IPS-NIHi11 (cell line): Measurements from ENCODE around the gene AGMAT.

Source experiments
- DNase-seq: peaks from one replicate; pipeline ENCODE4 v3.0.0; 2012; ENCODE audit warnings: mixed read lengths, low spot score

The AGMAT gene

GRCh38 chr1:15584489-15585363 is at the start of gene AGMAT:
TSS of gene AGMAT (minus strand) at chr1:15585051. CDS start at chr1:15584967, 84 bp downstream.
- DNase-seq = peak; percentile 93

- no peak for DNase-seq
These were observed 49.0 kb upstream of the AGMAT start for GRCh38 chr1:15633756-15634420.

GRCh38 chr1:15628003-15628402 is 43.2 kb upstream of the AGMAT start:
- no peak for DNase-seq

GRCh38 chr1:15627343-15627988 is 42.6 kb upstream of the AGMAT start:
- no peak for DNase-seq

GRCh38 chr1:15626269-15626950 is 41.6 kb upstream of the AGMAT start:
- no peak for DNase-seq

- DNase-seq = no peak
These were observed 40.4 kb upstream of the AGMAT start for GRCh38 chr1:15625056-15625917.

GRCh38 chr1:15624133-15624714 is 39.4 kb upstream of the AGMAT start:
- DNase-seq = no peak

- DNase-seq = no peak
These were observed 38.6 kb upstream of the AGMAT start for GRCh38 chr1:15623435-15623834.

GRCh38 chr1:15622712-15623373 is 38.0 kb upstream of the AGMAT start:
- no peak for DNase-seq

GRCh38 chr1:15621975-15622374 is 37.1 kb upstream of the AGMAT start:
- no peak for DNase-seq

GRCh38 chr1:15620902-15621682 is 36.2 kb upstream of the AGMAT start:
- no peak for DNase-seq

GRCh38 chr1:15620155-15620545 is 35.3 kb upstream of the AGMAT start:
- DNase-seq = no peak

- DNase-seq = no peak
These were observed 34.0 kb upstream of the AGMAT start for GRCh38 chr1:15618655-15619525.

GRCh38 chr1:15618077-15618654 is 33.3 kb upstream of the AGMAT start:
- DNase-seq = no peak

- peak; percentile 95 for DNase-seq
These were observed 32.6 kb upstream of the AGMAT start, which contains the start of gene DDI2 for GRCh38 chr1:15617173-15618076. TSS of gene DDI2 (plus strand) at chr1:15617458. CDS start at chr1:15617671, 213 bp downstream.

GRCh38 chr1:15616373-15617172 is 31.7 kb upstream of the AGMAT start:
- DNase-seq = peak; percentile 22
